ENCODE data around the gene RGS5.

DNA sequence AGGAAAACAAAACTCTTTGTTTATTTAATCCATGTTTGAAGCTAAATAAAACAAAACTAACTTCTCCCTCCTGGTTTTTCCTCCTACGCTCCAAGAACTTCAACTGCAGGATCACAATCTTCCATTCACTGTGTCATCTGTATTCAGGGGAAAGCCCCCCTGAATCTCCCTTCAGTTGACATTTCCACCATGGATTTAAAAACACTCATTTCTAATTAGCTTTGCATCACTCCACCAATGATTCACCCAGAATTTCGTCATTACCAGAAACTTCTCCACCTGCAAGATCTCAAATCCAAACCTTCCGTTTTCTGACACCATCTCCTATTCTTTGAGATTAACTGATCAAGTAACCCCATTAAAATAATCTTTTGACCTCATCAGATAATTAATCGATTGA, 10.9 kb upstream of the RGS5 start:
- no peak for TF ChIP-seq EZH2 (optimal IDR thresholded peaks at IDR 0.05; ENCODE audit: low read depth, low read length)
- TF ChIP-seq, protein P1, sequence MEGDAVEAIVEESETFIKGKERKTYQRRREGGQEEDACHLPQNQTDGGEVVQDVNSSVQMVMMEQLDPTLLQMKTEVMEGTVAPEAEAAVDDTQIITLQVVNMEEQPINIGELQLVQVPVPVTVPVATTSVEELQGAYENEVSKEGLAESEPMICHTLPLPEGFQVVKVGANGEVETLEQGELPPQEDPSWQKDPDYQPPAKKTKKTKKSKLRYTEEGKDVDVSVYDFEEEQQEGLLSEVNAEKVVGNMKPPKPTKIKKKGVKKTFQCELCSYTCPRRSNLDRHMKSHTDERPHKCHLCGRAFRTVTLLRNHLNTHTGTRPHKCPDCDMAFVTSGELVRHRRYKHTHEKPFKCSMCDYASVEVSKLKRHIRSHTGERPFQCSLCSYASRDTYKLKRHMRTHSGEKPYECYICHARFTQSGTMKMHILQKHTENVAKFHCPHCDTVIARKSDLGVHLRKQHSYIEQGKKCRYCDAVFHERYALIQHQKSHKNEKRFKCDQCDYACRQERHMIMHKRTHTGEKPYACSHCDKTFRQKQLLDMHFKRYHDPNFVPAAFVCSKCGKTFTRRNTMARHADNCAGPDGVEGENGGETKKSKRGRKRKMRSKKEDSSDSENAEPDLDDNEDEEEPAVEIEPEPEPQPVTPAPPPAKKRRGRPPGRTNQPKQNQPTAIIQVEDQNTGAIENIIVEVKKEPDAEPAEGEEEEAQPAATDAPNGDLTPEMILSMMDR (IDR thresholded peaks at IDR 0.05; ENCODE audit: low read length) = no peak
